Esophagus squamous epithelium (tissue), 5 donors: ENCODE data around the gene EPHX1. TPM values are rescaled to one million over a fixed set of nuclear protein-coding genes. Genes with fewer than 3 reads are reported as not detected.
A peak's percentile ranks its signal among the peaks of the same experiment; 100 is the strongest.

Source experiments
- DNase-seq: peaks from one replicate; lab custom pipeline; 2025; lab: John Stamatoyannopoulos, UW
- H3K27ac ChIP-seq, 4 donors: fragments of 200-600 bp; sonication (generic); one replicate each; pipeline ENCODE4 v1.5.1; 2016 to 2019; ENCODE audit warnings: mild to moderate bottlenecking in 1 of 4
- H3K27me3 ChIP-seq, 4 donors: fragments of 200-600 bp; sonication (generic); 1 replicate in 3 of 4; 2 replicates in 1 of 4; pipeline versions ENCODE4 v1.5.1 to v1.6.0; 2017 to 2021; ENCODE audit warnings: antibody characterized with exemption in 1 of 4
- H3K36me3 ChIP-seq, 3 donors: fragments of 200-600 bp; sonication (generic); one replicate each; pipeline ENCODE4 v1.5.1; 2016 to 2019
- H3K4me1 ChIP-seq, 3 donors: fragments of 200-600 bp; sonication (generic); one replicate each; pipeline ENCODE4 v1.5.1; 2017 to 2019
- H3K4me3 ChIP-seq, 4 donors: fragments of 200-600 bp; sonication (generic); 1 replicate in 3 of 4; 2 replicates in 1 of 4; pipeline ENCODE4 v1.5.1; 2016 to 2019; ENCODE audit warnings: mild to moderate bottlenecking in 2 of 4, moderate library complexity in 1 of 4
- H3K9me3 ChIP-seq, 3 donors: fragments of 200-600 bp; sonication (generic); one replicate each; pipeline ENCODE4 v1.5.1; 2016 to 2019
- POLR2A ChIP-seq, 4 donors: fragments of 450-650 bp; IDR thresholded peaks; one replicate each; pipeline ENCODE4 v1.6.1; 2017; ENCODE audit warnings: antibody characterized with exemption in 4 of 4, mild to moderate bottlenecking in 4 of 4, moderate library complexity in 3 of 4
- WGBS, 2 donors: methylation state at CpG; one replicate each; pipeline ENCODE4 v1.1.5; 2018; 5-methylcytosine and 5-hydroxymethylcytosine counted together
- intact Hi-C: fragments of 100-400 bp; cut with DNase I; formaldehyde crosslinking; loops from one replicate; pipeline ENCODE4 v1.15.0; 2022
- total RNA-seq, 4 donors: library from RNA; depleted of rRNA; stranded (reverse); fragments of >200 nt; gene quantifications; one replicate each; pipeline ENCODE4 v1.1.0, GENCODE V29; 2016
- TF ChIP-seq, protein P1 (sequence below), 6 experiments: fragments of 450-650 bp in 4 of 6; fragments of 200-600 bp in 2 of 6; sonication (generic) in 2 of 6; IDR thresholded peaks; one replicate each; pipeline ENCODE4 v1.5.1; 2016 to 2019; ENCODE audit warnings: antibody characterized with exemption in 6 of 6, mild to moderate bottlenecking in 4 of 6, moderate library complexity in 4 of 6
- donor health status: DM: yes; HTN: yes; CAD: no.

Gene EPHX1
- total RNA-seq, 4 donors from 2014 or later: 78.7 to 237 (median 151) TPM

DNA sequence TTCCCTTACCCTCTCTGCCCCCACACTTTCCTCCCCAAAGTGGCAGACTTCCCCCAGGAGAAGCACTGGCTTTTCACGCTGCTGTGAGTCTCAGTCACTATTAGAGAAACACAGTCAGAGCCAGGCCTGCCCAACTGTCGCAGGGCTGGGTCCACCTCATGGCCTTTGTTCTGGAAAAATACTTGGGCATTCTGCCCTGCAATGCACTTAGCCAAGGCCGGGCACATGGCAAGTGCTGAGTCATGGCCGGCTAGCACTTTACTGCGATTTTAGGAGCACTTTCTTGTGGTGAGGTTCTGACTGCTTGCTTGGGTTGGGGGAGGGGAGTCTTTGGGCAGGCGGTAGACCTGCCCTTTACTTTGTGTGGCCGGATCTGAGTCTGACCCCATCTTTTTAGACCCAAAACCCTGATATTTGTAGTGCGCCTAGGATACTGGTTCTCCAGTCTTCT, 7.7 kb downstream of the EPHX1 start:
- intact Hi-C loops: no loop called here
- peaks cover 0 to 12% (median 0%) of the 10 kb centered on the region in 3 donors for H3K36me3 ChIP-seq
- TF ChIP-seq, protein P1, sequence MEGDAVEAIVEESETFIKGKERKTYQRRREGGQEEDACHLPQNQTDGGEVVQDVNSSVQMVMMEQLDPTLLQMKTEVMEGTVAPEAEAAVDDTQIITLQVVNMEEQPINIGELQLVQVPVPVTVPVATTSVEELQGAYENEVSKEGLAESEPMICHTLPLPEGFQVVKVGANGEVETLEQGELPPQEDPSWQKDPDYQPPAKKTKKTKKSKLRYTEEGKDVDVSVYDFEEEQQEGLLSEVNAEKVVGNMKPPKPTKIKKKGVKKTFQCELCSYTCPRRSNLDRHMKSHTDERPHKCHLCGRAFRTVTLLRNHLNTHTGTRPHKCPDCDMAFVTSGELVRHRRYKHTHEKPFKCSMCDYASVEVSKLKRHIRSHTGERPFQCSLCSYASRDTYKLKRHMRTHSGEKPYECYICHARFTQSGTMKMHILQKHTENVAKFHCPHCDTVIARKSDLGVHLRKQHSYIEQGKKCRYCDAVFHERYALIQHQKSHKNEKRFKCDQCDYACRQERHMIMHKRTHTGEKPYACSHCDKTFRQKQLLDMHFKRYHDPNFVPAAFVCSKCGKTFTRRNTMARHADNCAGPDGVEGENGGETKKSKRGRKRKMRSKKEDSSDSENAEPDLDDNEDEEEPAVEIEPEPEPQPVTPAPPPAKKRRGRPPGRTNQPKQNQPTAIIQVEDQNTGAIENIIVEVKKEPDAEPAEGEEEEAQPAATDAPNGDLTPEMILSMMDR (IDR thresholded peaks at IDR 0.05): no peak
- TF ChIP-seq POLR2A (IDR thresholded peaks at IDR 0.05): no peak
- no peak for DNase-seq
- WGBS, 2 donors: 19 to 40% methylated on average over 8 of the region's 8 CpGs
- H3K27ac ChIP-seq: peak overlapping the region; percentile 89 to 97 (median 96)
- H3K27me3 ChIP-seq: no peaks in the 10 kb centered on the region
- H3K4me1 ChIP-seq: peaks cover 56 to 98% (median 87%) of the 10 kb centered on the region in 3 donors
- no peaks in the 10 kb centered on the region for H3K9me3 ChIP-seq
- peak overlapping the region in 1 of 4 donors; percentile 27 for H3K4me3 ChIP-seq

DNA sequence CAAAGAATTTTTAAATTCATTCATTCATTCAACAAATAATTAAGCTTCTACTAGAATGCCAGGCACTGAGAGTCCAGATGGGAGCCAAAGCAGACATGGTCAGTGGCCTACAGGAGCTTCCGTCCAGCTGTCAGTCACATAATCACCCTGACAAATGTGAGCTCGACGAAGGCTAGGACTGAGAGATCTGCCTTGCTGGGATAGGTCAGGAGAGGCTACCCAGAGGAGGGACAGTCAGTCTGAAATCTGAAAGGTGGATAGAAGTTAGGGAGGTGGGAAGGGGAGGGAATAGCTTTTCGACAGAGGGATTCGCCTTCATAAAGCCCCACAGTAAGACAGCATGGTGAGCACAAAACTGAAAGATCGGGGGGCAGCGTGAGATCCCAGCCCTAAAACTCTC, 8.3 kb downstream of the EPHX1 start:
- TF ChIP-seq, protein P1 (IDR thresholded peaks at IDR 0.05): no peak
- no peak for TF ChIP-seq POLR2A (IDR thresholded peaks at IDR 0.05)
- intact Hi-C loops: no loop called here
- Histone ChIP-seq H3K4me1 (peaks cover 50 to 98% (median 86%) of the 10 kb centered on the region in 3 donors), H3K4me3 (no peak overlapping the region), H3K9me3 (no peaks in the 10 kb centered on the region), H3K27ac (peak overlapping the region; percentile 89 to 97 (median 96)), H3K36me3 (peaks cover 0 to 18% (median 0%) of the 10 kb centered on the region in 3 donors), H3K27me3 (no peaks in the 10 kb centered on the region)
- WGBS, 2 donors: 87 to 90% methylated on average over 7 of the region's 7 CpGs
- no peak for DNase-seq

DNA sequence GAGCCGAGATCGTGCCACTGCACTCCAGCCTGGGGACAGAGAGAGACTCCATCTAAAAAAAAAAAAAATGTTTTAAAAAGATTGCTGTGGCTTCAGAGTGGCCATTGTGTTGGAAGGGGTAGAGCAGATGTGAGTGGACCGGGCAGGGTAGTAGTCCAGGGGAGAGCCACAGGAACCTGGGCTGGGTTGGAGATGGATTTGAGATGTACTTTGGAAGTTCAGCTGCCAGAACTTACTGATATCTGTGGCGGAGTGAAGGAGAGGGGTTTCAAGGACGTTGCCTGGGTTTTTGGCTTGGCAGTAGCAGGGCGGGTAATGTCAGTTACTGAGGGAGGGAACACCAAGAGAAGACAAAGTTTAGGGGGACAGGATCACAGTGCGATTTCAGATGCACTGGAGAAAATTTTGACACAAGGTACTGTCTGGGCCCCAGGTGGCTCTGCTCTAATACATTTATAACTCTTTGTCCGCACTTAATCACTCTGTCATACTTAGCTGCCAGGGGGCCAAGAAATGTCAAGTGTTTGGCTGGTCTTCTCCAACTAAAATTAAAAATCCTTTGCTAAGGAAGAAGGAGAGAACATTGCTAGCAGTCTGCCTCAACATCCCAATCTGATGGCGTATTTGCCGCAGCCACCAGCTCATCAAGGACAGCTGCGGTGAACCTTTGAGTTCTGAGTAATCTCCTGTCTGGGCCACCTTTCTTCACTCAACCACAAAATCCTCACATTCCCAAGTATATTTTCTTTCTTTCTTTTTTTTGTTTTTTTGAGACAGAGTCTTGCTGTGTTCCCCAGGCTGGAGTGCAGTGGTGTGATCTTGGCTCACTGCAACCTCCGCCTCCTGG, 9.6 kb downstream of the EPHX1 start:
- Histone ChIP-seq H3K27me3 (no peaks in the 10 kb centered on the region), H3K36me3 (peaks cover 0 to 27% (median 0%) of the 10 kb centered on the region in 3 donors), H3K9me3 (no peaks in the 10 kb centered on the region), H3K4me1 (peaks cover 38 to 98% (median 80%) of the 10 kb centered on the region in 3 donors), H3K27ac (peak overlapping the region; percentile 48 to 78 (median 71)), H3K4me3 (no peak overlapping the region)
- TF ChIP-seq, protein P1 (IDR thresholded peaks at IDR 0.05): no peak
- no peak for TF ChIP-seq POLR2A (IDR thresholded peaks at IDR 0.05)
- intact Hi-C loops: no loop called here
- WGBS, 2 donors: 79 to 89% methylated on average over 12 of the region's 12 CpGs
- no peak for DNase-seq

DNA sequence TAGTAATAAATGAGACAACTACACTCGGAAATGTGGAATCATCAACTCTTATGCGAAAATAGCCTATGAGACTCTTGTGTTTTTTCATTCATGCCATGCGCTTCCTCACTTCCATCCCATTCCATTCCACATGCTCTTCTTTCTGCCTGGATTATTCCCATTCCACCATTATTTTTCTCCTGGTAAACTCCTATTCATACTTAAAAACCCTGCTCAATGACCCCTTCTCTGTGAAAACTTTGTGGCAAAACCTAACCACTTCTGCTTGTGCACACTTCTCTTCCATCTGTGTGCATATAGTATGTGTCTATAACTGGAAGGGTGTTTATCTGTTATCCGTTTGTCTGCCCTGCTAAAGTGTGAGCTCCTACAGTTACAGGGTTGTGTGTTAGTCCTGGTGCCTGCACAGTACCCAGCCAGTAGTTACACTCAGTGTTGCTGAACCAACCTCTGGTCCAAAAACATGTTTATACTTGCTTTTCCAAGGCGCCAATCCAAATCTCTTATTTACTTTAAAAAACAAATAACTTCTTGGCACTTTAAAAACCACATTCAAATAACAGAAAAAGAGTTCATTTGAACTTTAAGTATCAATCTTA, 10.7 kb downstream of the EPHX1 start:
- Histone ChIP-seq H3K27me3 (no peaks in the 10 kb centered on the region), H3K4me3 (no peak overlapping the region), H3K9me3 (no peaks in the 10 kb centered on the region), H3K4me1 (peaks cover 41 to 98% (median 79%) of the 10 kb centered on the region in 3 donors), H3K36me3 (peaks cover 0 to 26% (median 0%) of the 10 kb centered on the region in 3 donors), H3K27ac (peak overlapping the region; percentile 39 to 78 (median 71))
- 55 to 70% methylated on average over 5 of the region's 5 CpGs for WGBS, 2 donors
- TF ChIP-seq POLR2A (IDR thresholded peaks at IDR 0.05): no peak
- TF ChIP-seq, protein P1 (IDR thresholded peaks at IDR 0.05): no peak
- no peak for DNase-seq
- intact Hi-C loops: no loop called here
